ENCODE measurements around the gene PRPF19. TPM values are rescaled to one million over a fixed set of nuclear protein-coding genes. Genes with fewer than 3 reads are reported as not detected.

The PRPF19 gene
- total and polyA plus RNA-seq, 2 of the 8 experiments (the other 6 are each of a cell fraction or from before 2014, with no cell fraction given), result 107 to 141 TPM

DNA sequence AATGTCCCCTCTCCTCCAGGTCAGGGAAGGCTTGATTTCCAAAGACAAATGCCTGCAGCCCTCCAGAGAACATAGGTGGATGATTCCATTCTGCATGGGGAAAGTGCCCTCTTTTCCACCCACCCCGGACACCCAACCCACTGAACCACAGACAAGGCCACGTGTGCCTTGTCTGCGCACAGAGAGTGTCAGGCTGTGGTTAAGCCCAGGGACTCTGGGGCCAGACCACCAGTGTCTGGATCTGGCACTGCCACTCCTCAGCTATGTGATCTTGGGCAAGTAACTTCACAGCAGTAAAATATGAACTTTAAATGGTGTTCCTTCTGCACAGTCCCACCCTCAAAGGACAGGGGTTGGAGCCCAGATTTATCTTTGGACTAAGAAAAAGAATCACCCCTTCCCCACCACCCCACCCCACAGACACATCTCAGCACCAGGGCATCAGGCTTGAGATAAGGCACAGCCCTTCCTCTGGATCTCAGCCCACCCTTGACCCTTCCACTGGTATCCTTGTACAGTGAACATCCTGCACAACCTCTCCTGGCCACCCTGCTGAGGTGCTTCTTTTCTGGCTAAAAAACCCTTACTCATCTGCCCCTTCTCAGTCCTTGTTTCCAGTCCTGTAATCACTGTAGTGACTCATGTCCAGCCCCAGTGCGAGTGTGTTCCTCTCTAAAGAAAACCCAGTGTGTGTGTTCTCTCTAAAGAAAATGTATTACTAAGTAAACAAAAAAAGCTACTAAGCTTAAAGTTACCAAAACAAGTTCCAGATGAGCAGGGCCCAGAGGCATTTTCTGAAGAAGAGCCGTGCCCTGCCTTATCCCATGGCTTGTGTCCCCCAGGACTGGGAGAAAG, 48.8 kb downstream of the PRPF19 start:
- Histone ChIP-seq H3K79me2 (ENCODE audit: control insufficient read depth in 1 of 2, insufficient read depth in 2 of 2, low read length in 2 of 2) (no peaks in the 10 kb centered on the region), H4K20me1 (replicated peaks in 1 of 2; ENCODE audit: control insufficient read depth in 1 of 2, insufficient read depth in 2 of 2, low read length in 2 of 2) (peaks cover 0 to 4% of the 10 kb centered on the region in 2 experiments), H2BK20ac (ENCODE audit: low read length) (no peak overlapping the region), H3K4me1 (replicated peaks in 1 of 4; ENCODE audit: control insufficient read depth in 3 of 4, insufficient read depth in 4 of 4, low read length in 3 of 4) (no peaks in the 10 kb centered on the region), H3K27me3 (replicated peaks in 1 of 4; ENCODE audit: control insufficient read depth in 3 of 4, extremely low read depth in 1 of 4, insufficient read depth in 3 of 4, low read length in 3 of 4) (peaks cover 3 to 22% (median 14%) of the 10 kb centered on the region in 4 experiments; a peak in 6 of 7 replicates), H3K4ac (replicated peaks; ENCODE audit: insufficient read length, low read depth, low read length) (no peak overlapping the region), H3K23me2 (ENCODE audit: low read depth, low read length) (no peaks in the 10 kb centered on the region; the same call in 1 of the 2 replicates), H2BK15ac (ENCODE audit: low read length) (no peak overlapping the region), H2BK12ac (ENCODE audit: low read depth, low read length) (no peak overlapping the region), H3K18ac (ENCODE audit: extremely low read depth, low read length) (no peak overlapping the region), H3K4me3 (ENCODE audit: extremely low read depth in 1 of 4, insufficient read depth in 2 of 4, low read depth in 3 of 4, low read length in 4 of 4) (no peak overlapping the region), H3K14ac (ENCODE audit: insufficient read length) (no peak overlapping the region), H3K4me2 (ENCODE audit: insufficient read depth in 1 of 2, low read depth in 2 of 2, low read length in 2 of 2) (no peak overlapping the region), H3K27ac (ENCODE audit: low read depth, low read length) (no peak overlapping the region), H3K23ac (ENCODE audit: insufficient read length) (no peak overlapping the region), H4K8ac (ENCODE audit: extremely low read depth, insufficient read depth, low read length) (no peak overlapping the region), H3K56ac (replicated peaks; ENCODE audit: insufficient read length, low read depth, low read length) (no peak overlapping the region), H2BK120ac (replicated peaks; ENCODE audit: low read depth, low read length) (no peak overlapping the region), H4K91ac (replicated peaks; ENCODE audit: insufficient read length, low read length) (no peak overlapping the region), H2AK5ac (ENCODE audit: low read depth, low read length) (no peak overlapping the region), H3K36me3 (ENCODE audit: control insufficient read depth in 2 of 4, insufficient read depth in 4 of 4, low read length in 3 of 4) (no peaks in the 10 kb centered on the region; a peak in 1 of 8 replicates), H2AFZ (ENCODE audit: low read length) (no peak overlapping the region), H3K9ac (replicated peaks in 1 of 4; ENCODE audit: extremely low read depth in 1 of 4, low read depth in 3 of 4, low read length in 3 of 4) (no peak overlapping the region), H3K9me3 (ENCODE audit: insufficient read depth in 2 of 2, low read depth in 1 of 2, low read length in 1 of 2) (peaks cover 0 to 9% of the 10 kb centered on the region in 2 experiments; a peak in 1 of 4 replicates), H4K5ac (ENCODE audit: insufficient read length, low read depth, low read length) (no peak overlapping the region), H3K79me1 (ENCODE audit: low read depth, low read length) (no peaks in the 10 kb centered on the region), H2BK5ac (ENCODE audit: low read depth, low read length) (no peak overlapping the region)
- CTCF ChIA-PET (ENCODE audit: partially characterized antibody), result interaction anchor here (1.2 to 1.3 kb wide), 2 partner anchors 16 to 27 kb away, joined by 3 read pairs; no protein-coding TSS in a partner anchor
- POLR2A ChIA-PET (ENCODE audit: partially characterized antibody), result interaction anchor here (0.7 to 7.5 kb wide), 2 partner anchors 17 kb away, joined by 3 to 54 read pairs; partner anchors contain the start of gene CCDC86
- DNase-seq (ENCODE audit: low read depth in 1 of 2, low spot score in 2 of 2) (no peak), FAIRE-seq (no peak)
- no peak for TF ChIP-seq SP4 (IDR thresholded peaks at IDR 0.05; ENCODE audit: low read length)
- no peak for TF ChIP-seq POU5F1 (IDR thresholded peaks at IDR 0.05; ENCODE audit: low read depth, low read length)
- no peak for TF ChIP-seq GABPA (IDR thresholded peaks at IDR 0.05; ENCODE audit: borderline replicate concordance, insufficient read depth, low read length)
- TF ChIP-seq KDM5A (IDR thresholded peaks at IDR 0.05; ENCODE audit: low read length), result no peak
- TF ChIP-seq TAF1 (IDR thresholded peaks at IDR 0.05; ENCODE audit: low read depth, low read length), result no peak
- no peak for TF ChIP-seq HDAC6 (IDR thresholded peaks at IDR 0.05; ENCODE audit: low read depth, low read length)
- TF ChIP-seq YY1 (IDR thresholded peaks at IDR 0.05; ENCODE audit: low read depth, low read length), result no peak
- TF ChIP-seq RBBP5 (IDR thresholded peaks at IDR 0.05; ENCODE audit: borderline replicate concordance, low read depth, low read length), result no peak
- no peak for TF ChIP-seq SP2 (IDR thresholded peaks at IDR 0.05; ENCODE audit: low read length)
- no peak for TF ChIP-seq NANOG (IDR thresholded peaks at IDR 0.05; ENCODE audit: insufficient read depth, low read depth, low read length, poor library complexity, severe bottlenecking)
- 88% methylated on average over 5 of the region's 5 CpGs; no CpG with 5 or more reads in 1 of the 2 experiments for WGBS, 2 experiments (ENCODE audit: extremely low coverage in 1 of 2, insufficient coverage in 1 of 2, insufficient read length in 1 of 2, insufficient replicate concordance in 2 of 2, low coverage in 1 of 2, low lambda C conversion rate in 2 of 2, missing lambda C conversion rate in 1 of 2)
